GM12874 (cell line): ENCODE results near the gene KCNH2.

Source experiments
- TF ChIP-seq, protein P1 (sequence below): IDR thresholded peaks from 2 replicates; pipeline ENCODE4 v1.5.1; 2011; ENCODE audit warnings: low read depth, mild to moderate bottlenecking, control low read depth, low read length, moderate library complexity; ENCODE audit not compliant: insufficient read depth

The KCNH2 gene

DNA sequence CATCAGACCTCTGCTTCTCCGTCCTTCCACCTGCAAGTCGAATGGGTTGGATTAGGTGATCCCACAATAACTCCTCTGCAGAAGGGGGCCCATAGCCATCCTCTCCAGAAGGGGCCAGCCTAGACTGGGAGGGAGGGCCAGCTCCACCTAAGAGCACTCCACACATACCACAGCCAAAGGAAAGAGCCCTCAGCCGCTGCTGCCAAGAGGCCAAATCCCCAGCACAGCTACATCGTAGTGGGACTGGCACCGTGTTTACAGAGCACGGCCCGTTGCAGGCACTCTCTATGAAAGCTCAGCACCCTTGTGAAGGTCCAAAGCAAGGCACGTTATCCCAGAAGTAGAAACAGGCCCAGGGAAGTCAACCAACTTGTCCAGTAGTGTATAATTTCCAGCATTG lies 5.4 kb downstream of the KCNH2 start:
- TF ChIP-seq, protein P1, sequence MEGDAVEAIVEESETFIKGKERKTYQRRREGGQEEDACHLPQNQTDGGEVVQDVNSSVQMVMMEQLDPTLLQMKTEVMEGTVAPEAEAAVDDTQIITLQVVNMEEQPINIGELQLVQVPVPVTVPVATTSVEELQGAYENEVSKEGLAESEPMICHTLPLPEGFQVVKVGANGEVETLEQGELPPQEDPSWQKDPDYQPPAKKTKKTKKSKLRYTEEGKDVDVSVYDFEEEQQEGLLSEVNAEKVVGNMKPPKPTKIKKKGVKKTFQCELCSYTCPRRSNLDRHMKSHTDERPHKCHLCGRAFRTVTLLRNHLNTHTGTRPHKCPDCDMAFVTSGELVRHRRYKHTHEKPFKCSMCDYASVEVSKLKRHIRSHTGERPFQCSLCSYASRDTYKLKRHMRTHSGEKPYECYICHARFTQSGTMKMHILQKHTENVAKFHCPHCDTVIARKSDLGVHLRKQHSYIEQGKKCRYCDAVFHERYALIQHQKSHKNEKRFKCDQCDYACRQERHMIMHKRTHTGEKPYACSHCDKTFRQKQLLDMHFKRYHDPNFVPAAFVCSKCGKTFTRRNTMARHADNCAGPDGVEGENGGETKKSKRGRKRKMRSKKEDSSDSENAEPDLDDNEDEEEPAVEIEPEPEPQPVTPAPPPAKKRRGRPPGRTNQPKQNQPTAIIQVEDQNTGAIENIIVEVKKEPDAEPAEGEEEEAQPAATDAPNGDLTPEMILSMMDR, result no peak

DNA sequence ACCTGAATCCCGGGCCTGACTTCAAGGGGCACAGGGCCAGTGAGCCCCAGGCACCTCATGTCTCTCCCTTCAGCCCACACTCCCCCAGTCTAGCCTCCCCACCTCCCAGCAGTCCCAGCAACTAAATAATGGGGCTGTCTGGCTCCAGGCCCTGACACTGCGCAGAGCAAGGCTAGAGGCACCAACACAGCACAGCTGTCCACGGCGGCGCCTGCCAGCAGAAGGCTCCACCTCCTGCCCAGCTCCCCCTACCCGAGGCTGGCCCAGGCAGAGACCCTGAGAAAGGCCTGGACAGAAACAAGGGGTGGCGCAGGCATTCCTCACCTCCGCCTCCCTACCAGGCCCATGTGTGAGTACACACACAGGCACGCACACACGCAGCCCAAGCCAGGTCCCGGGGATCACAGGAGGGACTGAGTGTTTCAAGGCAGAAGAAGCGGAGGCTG lies 6.1 kb downstream of the KCNH2 start:
- TF ChIP-seq, protein P1, result no peak

DNA sequence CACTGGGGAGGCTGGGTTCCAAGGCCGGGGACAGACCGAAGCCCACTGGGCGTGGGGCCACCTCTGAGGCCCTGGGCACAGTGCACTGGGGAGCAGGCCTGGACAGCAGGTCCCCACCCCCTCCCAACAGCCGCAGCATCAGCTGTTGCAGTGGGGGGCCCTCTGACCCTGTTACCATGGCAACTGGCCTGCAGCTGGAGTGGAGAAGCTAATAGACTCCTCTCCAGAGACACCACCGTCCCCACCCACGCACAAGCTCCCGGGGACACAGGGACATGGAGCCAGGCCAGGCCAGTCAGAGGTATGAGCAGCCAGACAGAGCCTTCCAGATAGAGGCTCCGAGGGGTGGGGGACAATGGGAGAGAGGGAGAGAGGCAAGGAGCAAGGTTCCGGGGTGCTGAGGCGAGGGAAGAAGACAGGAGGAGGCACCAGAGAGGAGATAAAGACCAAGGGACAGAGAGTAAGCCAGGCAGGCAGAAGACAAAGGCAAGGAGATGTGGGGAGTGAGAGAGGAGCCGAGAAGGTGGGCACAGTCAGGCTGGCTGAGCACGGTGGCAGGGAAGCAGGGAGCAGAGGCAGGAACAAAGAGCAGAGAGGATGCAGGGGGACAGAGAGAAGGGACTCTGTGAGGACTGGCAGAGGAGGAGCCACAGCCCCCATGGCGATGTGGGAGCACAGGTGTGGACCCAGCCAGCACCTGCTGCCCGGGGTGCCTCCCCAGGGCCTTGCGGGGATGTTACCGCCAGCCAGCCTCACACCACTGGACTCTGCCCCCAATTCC lies 6.7 kb downstream of the KCNH2 start:
- TF ChIP-seq, protein P1, result no peak

DNA sequence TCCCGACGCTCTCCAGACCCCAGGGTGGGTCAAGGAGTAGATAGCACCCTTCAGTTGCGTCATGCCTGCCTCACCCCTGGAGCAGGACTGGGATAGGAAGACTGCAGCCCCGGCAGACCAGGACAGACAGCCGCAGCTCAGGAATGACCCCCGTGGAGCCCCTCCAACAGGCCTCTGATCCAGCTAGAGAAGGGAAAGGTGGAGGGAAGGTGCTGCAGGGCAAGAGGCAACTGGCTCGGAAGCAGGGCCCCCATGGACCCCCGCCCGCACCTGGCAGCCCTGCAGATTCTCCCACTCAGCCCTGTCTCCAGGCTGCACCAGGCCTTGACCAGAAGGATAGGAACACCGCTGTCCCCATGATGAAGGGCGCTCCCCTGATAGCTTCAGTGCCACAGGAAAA lies 7.7 kb downstream of the KCNH2 start:
- TF ChIP-seq, protein P1, result no peak

DNA sequence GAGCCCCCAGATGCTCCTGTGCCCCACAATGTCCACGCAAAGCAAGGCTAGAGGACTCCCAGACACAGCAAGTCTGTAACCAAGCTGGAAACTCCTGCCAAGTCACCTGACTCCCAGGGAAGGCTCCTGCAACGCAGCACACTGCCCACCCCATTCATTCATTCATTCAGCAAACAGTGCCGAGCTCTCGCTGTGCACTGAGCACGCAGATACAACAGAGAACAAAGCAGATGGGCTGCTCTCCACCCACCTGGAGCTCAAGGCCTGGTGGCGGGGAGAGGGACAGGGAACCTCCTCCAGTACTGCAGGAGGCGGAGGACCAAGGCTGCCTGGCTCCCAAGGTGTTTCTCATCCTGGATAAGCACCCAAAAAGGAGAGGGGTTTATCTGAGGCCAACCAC lies 8.6 kb downstream of the KCNH2 start:
- TF ChIP-seq, protein P1, result no peak

DNA sequence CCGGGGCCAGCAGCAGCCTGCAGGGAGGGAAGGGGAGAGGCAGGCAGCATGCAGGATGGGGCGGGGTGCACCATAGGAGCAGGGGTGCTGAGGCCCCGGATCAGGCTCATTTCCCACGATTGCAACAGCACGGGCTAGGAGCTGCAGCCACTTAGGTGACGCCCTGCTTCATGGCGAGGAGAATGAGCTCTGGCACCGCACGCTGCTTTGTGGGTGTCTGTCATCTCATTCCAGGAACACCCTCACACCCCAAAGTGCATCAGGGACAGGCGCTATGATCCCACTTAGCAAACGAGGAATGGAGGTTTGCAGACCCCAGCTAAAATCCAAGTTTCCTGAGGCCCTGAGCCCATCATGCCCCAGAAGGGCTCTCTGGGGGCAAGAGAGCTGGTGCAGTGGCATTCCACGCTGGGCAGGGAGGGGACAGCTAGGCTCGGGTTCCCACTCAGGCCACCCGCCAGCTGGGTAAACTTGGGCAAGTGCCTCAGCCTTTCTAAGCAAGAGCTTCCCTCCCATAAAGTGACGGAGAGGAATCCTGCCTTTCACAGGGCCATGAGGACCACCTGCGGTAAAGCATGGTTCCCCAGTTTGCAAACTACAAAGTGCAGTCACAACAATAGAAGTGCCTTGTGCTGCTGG lies 9.3 kb downstream of the KCNH2 start:
- TF ChIP-seq, protein P1, result no peak

DNA sequence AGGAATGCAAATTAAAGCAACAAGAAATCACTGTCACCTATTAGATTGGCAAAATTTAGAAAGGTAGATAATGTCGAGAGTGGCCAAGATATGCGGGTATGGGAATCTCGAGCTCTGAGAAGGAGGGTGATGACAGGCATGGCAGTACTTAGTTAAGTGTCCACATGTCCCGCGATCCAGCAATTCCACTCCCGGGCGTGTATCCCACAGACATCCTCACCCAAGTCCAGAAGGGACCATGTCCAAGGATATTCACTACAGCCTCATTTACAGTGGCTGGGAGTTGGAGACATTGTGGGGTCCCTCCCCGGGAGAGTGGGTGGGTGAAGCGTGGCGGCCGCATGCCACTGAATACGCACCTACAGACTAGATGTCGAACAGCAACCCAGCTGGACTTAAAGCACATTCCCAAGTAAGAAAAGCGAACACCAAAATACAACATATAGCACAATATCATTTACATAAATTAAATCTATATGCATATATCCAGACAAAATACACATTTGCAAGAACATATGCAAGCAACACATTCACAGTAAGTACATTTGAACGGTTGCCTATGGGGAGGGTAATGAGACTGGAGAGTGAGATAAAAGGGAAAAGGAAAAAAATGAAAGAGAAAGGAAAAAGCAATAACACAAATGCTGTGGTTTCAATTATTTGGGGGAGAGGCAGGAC lies 9.9 kb downstream of the KCNH2 start:
- TF ChIP-seq, protein P1, result no peak
